Measurements from ENCODE around the gene ARHGAP24.

Gene ARHGAP24

DNA sequence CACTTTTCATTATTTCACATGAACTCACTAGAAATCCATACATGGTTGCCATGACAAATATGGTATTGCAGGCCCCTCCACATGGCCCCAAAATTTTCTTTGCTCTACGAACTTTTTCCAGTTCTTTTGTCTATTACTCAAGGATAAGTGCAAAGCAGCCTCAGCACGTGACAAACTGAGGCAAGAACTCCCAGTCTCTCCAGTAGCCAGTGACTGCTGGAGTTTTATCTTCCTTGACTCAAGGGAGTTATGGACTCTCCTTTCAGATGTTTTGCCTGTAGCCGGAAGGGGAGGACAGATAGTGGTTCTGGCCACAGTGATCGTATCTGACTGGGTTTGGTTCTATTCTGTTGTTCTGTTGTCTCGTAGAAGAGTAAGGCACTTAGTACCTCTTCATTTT, 105.5 kb downstream of the ARHGAP24 start:
- DNase-seq (ENCODE audit: low read depth): no peak

DNA sequence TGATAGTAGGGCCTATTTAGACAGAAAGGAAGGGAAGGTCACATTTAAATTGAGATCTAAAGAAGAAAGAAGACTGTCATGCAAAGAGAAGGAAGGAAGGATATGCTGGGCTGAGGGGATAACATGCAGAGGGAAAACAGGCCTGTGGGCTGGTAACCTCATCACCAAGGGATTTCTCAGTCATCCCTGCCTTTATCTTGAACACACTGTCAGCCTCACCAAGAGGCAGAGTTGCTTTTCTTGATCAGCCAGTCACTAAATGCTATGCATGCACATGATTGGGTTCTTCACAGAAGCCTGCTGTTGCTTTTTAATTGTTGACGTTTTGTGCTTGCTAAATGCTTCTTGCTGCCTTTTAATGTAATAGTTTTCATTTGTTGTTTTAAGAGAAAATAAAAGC, 113.0 kb downstream of the ARHGAP24 start:
- DNase-seq (ENCODE audit: low read depth): no peak

DNA sequence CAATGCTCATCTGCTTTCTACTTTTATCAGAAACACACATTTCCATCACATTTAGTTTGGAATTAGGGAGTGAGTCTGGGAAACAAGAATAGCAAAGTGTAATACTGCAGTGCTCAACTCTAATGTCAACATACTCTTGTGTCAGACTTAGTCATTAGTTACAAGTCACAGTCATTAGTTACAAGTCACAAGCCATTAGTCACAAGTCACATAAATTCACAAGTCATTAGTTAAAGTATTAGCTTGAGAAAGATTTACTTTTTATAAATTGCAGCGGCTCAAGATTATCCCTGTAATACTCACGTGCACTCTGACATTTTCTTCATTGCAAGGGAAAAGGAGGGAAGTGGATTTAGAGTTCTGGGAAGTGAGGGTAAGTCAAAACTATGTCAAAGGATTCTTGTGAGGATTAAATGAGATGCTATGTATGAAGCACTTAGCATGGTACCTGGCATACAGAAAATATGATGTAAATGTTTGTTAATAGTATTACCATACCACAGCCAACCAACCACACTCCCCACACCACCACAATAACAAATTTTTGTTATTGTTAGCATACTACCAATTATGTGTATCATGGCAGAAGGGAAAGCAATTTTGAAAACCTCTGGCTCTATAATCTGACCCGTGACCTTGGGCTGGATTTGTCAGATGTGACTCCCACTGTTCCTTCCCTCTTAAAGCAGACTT, 116.6 kb downstream of the ARHGAP24 start:
- DNase-seq (ENCODE audit: low read depth): no peak

DNA sequence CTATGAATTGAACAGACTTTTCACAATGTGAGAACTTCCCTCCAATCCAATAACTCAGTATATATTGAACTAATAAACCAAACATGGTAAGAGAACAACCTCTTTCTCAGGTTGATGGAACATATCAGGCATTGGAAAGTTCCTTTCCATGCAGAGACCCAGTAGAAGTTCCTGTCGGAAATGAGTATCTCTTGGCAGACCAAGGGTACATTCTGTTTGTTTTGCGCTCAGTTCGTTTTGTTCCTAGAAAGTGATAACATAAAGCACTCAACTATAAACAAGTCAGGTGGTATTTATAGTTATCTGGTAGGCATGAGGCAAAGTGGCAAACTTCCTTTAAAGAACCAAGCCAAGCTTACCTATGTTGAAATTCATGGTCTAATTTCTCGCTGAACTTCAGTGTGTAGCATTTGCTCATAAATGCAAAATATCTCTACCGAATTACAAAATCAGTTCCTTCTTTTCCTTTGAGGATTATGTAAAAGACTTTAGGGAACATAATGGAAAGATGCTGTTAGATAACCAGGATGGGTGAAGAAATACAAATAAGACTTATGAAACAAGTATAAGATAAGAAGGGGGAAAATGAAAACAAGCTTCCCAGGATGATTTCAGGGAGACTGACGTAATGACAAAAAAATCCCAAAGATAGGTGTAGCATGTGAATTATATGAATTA, 120.3 kb downstream of the ARHGAP24 start:
- no peak for DNase-seq (ENCODE audit: low read depth)

DNA sequence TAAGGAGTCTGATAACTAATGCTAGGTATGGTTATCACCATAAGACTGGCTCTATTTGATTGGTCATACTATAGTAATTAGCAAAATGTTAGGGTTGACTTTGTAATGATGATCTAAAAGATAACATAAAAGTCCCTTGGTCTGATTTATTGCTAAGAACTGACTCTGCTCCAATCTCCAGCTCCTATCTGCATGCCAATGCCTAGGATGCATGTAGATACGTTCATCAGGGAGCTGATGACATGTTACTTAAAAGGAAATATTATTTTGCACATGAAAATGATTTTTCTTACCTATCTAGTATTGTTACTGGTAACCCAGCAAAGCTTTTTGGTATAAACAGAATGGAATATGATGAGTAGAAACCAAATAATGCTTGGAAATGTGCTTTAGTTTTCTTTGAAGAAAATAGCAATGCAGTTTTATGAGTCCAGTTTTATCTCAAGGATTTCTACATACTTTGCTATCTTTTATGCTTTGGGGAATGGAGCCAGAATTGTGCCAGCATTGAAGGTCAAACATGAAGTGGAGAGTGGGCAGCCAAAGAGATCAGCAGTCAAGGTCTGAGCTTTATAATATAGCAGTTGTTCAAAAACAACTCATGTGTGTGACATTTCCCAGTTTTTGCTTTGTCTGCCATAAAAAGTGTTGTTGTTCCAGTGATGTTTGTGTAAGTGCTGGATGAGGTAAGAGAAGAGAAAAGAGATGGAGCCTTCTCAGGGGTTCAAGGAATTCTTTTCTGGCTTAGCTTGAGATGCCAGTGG, 121.0 kb downstream of the ARHGAP24 start:
- DNase-seq (ENCODE audit: low read depth): no peak

DNA sequence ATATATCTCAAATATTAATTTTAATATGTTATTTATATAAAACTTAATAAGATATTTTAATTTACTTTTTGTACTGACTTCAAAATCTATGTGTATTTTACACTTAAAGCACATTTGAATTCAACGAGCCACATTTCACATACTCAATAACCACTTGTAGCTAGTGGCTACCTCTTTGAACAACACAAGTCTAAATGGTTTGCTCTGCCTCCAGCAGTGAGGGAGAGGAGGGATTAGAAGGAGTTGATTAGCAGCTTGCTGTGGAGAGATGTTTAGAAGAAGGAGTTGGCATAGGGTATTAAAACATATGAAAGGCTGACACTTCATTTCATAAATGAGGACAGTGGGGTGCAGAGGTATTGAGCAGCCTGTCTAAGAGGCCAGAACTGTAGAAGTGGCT, 124.0 kb downstream of the ARHGAP24 start:
- DNase-seq (ENCODE audit: low read depth): no peak

DNA sequence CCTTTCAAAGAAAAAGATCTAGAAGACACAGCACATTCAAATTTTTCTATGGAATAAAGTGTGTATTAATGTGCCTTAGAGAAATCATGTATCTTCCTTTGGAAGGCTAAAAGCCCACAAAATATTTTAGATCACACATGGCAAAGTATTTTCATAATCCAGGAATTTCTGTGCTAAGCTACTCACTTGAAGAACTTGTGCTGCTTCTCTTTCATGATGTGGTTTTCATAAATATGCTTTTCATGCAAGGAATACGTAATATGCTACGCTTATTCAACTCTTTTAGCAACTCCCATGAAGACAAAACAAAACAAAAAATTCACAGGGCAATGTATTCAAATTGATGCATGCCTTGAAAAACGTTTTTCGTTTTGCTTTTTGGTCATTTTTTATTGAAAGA, 125.6 kb downstream of the ARHGAP24 start:
- no peak for DNase-seq (ENCODE audit: low read depth)

DNA sequence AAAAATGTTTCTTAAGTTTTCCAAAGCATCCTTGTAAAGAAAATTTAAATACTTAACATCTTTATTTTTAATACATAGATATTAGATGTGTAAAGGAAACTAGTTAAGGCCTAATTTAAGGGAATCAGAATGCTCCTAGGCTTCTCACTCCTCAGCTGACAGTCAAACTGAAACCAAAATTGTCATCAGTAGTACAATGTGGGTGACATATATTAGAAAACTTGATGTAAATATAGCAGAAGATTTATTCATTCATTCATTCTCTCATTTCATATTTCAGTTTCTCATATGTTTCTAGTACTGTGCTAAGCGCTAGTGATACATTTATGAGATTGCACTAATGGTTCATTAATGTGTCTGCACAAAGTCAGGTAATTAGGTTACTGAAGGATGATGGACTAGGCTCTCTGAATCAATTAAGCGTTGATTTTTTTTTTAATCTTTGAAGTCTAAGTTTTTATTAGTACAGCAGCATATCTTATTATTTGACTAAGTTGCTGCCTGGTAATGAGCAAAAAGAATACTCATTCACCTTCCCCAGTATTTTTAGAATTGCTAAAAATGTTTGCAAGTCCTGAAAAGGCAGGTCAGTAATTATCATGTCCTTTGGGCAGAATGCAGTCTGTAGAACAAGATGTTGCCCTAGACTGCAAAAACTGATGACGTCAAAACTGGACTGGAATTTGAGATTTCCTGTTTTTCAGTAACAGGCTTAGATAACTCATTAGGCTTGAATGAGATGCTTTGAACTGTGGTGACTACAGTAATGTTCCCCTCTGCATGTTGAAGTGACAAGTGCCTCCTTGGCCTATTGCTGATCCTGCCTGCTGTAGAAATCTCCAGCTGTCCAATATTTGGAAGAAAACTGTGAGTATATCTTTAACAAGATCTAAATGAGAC, 128.7 kb downstream of the ARHGAP24 start:
- no peak for DNase-seq (ENCODE audit: low read depth)

DNA sequence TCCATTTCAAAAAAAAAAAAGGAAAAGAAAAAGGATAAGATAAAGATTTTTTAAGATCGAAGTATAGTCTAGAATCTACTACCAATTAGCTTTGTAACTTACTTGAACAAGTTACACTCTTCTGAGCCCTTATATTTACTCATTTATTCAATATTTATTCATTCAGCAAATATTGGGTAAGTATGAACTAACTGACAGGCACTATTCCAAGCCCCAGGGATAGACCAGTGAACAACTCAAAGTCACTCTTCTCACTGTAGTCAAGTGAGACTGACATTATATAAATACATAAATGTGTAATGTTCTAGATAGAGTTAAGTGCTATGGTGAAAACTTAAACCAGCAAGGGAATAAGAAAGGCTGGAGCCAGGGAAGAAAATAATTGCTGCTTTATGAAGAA, 131.6 kb downstream of the ARHGAP24 start:
- DNase-seq (ENCODE audit: low read depth): no peak

DNA sequence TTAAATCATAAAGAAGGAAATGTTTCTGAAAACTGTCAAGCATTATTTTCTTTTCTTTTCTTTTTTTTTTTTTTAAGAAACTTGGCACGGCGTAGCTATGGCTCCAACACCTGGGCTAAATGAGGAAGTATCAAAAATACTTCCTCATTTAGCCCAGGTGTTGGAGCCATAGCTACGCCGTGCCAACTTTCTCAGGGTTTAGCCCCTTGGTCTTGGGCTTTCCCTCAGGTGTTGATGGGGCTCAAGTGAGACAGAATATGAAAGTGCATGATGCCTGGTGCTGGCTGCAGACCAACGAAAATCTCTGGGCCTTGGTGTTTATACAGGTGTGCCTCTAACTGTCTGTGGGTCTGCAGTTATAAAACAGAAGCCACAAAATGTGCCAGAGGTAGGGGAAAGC, 132.7 kb downstream of the ARHGAP24 start:
- DNase-seq (ENCODE audit: low read depth): no peak

DNA sequence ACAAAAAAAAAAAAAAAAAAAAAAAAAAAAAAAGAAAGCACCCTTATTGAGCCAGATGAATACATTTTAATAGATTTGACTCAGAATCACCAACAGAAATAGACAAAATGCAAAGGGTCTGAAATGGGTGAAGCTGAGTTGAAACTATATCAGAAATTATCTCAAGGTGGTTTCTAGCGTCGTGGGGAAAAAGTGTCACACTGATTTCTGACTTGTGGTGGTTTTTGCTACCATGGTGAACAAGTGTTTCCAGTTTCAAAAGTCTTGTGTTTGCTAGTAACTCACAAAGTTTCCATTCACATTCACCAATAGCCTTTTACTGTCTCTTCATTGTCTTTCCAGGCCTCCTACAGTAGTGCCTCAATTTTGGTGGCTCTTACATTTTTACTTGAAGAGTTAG, 135.5 kb downstream of the ARHGAP24 start:
- DNase-seq (ENCODE audit: low read depth): no peak

DNA sequence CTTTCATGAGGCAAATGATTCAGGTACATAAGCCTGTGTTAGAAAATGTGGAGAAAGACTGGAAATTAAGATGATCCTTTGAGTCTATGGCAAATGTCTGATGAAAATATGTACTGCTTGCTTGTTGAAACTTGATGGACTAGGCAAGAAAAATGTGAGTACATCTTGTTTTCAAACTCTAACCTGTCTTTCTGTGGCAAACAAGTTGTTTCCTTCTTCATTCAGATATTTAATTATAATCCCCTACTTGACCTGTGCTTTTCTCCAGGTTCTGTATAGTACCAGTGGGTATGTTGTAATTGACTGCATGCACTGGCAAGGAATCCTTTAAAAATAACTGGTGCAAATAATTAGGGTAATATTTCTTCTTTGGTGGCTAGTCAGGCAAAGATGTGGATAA, 136.7 kb downstream of the ARHGAP24 start:
- no peak for DNase-seq (ENCODE audit: low read depth)

DNA sequence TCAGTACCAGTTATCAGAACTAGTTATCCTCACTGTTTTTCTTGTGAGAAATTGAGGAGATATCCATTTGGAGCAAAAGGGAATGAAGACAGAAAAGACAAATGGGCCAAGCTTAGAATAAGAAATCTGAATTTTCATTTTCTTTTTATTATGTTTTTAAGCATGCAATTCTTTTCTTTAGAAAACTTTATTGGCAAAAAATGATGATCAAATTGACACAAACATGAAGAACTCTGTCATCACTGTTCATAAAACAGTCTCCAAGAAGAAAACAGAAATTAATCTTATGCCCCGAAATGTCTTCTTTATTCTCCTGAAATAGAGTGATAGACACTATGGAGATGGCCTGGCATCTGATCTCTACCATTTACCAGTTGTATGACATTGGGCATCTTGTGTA, 139.0 kb downstream of the ARHGAP24 start:
- no peak for DNase-seq (ENCODE audit: low read depth)

DNA sequence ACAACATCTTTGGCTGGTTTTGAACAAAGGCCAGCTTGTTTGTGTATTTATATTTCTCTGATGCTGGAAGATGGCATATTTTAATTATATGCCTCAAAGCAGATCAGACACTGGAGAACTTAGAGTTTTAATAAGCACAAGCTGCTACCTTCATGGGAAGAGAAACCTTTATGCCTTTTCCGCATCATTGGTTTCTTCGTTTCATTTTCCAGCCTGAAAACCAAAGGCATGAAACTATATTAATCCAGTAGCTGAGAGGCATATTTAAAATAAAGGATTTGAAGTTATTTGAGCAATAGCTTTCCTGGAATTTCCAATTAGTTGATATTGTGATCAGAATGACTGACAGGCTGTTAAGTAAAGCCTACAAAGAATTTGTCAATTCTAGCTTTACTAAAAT, 141.0 kb downstream of the ARHGAP24 start:
- no peak for DNase-seq (ENCODE audit: low read depth)

DNA sequence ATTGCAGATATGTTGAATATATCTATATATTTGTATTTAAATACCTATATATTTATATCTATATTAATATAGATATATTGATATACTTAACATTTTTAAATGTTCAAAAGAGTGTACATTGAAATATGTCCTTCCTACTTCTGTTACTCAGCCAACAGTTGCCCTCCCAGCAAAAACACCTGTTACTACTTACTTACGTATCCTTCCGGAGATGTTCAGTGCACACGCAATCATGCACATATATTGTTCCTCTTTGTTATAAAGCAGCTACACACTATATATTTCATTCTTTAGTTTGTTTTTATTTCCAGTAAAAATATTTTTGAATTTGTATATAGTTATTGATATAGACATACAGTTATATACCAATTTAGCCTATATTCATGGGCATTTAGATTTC, 142.3 kb downstream of the ARHGAP24 start:
- DNase-seq (ENCODE audit: low read depth): no peak

DNA sequence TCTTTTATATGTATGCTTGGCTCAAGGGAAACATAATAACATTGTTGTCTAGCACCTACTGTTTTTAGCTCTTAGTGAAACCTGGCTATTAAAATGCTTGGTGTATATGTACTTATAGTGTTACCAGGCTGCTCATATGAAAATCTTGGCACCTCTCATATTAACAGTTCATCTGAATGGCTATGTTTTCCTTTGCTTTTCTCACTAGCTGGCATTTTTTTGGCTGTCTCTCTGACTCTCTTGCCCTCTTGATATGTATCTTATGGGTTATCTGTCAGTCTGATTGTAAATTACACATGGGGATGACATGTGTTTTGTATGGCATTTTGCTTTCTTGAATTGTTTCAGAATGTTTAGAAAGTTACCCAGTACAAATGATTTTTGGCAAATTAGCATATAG, 158.0 kb downstream of the ARHGAP24 start:
- DNase-seq (ENCODE audit: low read depth): no peak

DNA sequence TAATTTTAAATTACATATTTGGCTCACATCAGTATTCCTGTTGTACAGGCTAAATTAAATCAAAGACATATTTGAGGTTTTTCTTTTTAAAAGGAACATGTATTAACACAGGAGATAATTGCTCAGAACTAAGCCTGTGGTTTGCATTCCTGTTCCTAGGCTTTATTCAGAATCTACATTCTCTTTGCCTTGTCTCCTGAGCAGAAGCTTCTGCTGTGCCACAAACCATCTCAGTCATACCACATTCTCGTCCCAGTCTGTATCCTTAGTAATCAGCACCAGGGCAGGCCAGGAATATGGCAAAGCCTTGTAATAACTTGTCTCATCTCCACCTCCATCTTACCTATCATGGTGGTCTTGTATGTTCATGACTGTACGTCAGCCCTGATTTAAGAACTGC, 162.8 kb downstream of the ARHGAP24 start:
- DNase-seq (ENCODE audit: low read depth): no peak

DNA sequence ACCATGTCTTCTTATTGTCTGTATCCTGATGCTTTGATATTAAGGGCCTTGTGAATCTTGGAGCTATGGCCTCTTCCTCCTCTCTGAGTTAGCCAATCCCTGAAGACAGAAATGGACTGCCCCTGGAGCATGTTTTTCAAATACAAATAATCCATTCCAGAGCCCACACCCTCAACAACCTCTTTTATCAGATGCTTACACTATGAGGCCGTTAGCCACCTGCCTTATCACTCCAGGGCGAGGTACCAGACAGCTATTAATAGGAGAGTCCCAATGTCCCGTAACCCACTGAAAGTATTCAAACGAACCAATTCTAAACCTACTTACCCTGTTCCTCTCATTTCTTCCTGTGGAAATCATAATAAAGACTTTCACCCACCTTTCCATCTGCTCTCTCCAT, 165.0 kb downstream of the ARHGAP24 start:
- no peak for DNase-seq (ENCODE audit: low read depth)

DNA sequence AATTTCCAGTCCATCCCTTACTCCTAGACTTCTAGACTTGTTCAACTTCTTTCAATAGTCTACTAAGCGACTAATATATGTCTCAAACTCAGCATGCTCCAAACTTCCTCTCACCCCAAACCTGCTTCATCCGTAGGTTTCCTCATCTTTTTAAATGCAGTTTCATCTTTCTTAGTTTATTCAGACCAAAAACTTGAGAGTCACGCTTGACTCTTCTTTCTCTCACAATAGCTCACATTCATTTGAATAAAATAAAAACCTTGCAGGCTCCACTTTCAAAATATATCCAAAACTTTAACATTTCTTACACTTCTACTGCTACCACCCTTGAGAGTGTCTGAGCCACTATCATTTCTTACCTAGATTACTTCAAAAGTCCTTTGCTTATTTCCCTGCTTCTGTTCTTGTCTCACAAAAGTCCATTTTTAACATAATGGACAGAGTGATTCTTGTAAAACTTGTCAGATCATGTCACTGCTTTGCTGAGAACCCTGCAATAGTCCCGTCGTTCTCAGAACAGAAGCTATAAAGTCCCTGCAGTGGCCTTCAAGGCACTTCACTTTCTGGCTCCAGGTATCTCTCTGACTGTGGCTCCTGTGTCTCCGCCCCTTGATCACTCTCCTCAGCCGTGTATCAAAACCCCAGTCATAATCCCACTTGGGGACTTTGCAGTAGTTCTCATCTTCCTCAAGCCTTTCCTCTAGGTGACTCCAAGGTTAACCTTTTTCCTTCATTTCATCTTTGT, 167.6 kb downstream of the ARHGAP24 start:
- no peak for DNase-seq (ENCODE audit: low read depth)

DNA sequence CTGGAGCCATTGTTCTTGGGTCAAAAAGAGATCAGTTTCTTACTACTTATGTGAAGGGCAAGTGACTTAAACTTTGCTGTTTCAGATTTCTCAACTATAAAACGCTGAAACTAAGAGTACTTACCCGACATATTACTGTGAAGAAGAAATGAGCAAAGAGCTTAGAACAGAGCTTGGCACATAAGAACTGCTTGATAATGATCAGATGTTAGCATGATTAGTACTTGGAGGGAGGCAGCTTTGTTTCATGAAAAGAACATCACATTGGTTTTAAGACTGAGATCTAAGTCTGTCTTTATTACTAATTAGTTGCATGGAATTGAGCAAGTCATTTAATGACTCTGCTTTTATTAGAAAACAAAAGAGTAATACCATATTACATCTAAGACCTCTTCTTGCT, 169.1 kb downstream of the ARHGAP24 start:
- DNase-seq (ENCODE audit: low read depth): no peak

DNA sequence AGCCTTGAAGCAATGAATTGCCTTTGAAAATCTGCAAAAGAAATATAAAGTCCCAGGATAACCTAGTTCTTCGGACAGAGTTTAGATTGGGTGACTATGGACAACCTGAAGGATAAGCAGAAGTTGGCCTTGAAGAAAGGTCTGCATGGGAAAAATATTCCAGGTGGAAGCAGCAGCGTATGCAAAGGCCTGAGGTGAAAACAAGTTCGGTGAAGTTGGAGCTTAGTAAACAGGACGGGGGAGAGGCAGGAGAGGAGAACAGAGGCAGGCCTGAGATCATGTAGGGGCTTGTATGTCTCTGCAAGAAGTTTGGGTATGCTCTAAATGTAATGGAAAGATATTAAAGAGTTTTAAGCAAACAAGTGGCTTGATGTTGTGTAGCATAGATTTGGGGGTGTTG, 176.0 kb downstream of the ARHGAP24 start:
- no peak for DNase-seq (ENCODE audit: low read depth)

Measured in fibroblast of the conjunctiva (primary cell).